Ammon's horn (tissue), 1 donor: ENCODE data around the gene PTCHD1.
A peak's percentile ranks its signal among the peaks of the same experiment; 100 is the strongest.

Source experiments
- DNase-seq: peaks from one replicate; pipeline ENCODE4 v3.0.0-alpha.2; 2016; ENCODE audit warnings: low spot score

The PTCHD1 gene

GRCh38 chrX:23334848-23335599 is at the start of gene PTCHD1:
Gene PTCHD1, plus strand, starts transcription at chrX:23334849. Its CDS starts 27 bp downstream, at chrX:23334876.
- DNase-seq, result no peak

- DNase-seq, result peak; percentile 3
Measured at GRCh38 chrX:23286731-23287130, 47.9 kb upstream of the PTCHD1 start.

DNA sequence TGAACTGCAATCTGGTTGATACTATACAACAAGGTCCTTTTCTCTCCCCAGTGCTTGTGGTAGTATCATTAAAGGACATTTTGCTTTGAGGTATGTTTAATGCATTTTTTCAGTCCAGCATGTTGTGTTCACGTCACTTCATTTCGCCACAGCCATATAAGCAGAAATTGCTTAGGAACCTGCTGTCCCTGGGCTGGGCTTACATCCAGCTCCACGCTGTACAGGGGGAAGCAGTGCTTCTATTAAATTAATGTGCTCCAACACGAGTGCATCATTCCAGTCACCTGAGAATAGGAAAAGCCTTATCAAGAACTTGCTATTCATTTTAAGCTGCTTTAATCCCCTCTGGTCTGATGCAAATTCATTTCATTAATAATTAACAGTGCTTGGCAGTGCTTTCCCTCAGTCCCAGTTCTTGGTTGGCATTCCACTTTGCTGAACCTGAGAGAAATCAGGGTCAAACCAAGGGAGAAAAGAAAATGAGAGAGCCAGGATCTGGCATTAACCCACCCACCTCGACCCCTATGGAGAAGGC is 47.4 kb upstream of the PTCHD1 start:
- no peak for DNase-seq

GRCh38 chrX:23292354-23292987 is 42.2 kb upstream of the PTCHD1 start:
- peak; percentile 4 for DNase-seq

DNA sequence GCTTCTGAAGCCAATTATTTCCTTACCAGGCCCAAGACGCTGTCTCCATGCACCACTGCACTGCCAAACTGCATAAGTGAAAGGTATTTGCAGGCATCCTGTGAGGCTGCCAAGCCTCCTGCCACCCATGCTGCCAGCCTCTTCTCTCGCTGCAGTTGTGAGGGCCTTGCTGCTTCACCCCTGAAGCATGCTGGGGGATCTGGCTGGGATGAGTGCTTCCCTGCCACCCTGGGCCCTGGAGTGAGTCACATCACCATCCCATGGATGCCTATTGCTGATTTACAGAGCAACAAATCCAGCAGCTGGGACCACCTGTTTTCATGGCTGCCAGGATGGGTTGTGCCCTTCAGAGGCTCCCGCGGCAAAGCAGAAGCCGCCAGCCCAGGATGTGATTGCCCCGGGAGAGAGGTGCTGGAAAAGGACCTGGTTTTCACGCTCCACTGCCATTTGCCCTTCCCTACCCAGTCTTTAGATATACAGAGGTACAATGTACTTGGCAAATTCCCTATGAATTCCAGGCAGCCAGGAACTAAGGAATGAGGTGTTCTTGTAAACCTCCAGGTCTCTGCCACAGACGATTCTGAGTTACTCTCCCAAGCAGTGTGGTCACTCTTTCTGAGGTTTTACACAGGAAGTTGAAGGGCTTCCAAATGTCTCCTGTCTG is 41.5 kb upstream of the PTCHD1 start:
- DNase-seq, result peak; percentile 19

- no peak for DNase-seq
Measured at GRCh38 chrX:23304881-23305280, 29.8 kb upstream of the PTCHD1 start.

GRCh38 chrX:23311731-23312130 is 22.9 kb upstream of the PTCHD1 start:
- no peak for DNase-seq

DNA sequence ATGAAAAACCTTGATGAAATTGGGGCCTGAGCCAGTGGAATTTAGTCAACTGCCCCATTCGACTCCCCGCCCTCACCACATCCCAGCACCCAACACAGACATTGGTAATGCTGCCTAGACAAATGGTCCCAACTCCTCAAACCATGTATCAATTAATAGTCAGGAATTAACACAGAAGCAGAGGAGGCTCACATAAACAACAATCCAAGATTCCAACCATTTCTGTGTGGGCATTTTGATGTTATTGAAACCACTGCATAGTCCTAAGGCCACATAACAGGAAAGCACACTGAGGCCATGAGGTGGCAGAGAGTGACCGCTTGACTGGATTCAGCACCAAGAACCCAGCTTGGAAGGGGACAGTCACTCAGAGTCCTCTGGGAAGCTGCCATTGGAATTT is 22.5 kb upstream of the PTCHD1 start:
- no peak for DNase-seq

DNA sequence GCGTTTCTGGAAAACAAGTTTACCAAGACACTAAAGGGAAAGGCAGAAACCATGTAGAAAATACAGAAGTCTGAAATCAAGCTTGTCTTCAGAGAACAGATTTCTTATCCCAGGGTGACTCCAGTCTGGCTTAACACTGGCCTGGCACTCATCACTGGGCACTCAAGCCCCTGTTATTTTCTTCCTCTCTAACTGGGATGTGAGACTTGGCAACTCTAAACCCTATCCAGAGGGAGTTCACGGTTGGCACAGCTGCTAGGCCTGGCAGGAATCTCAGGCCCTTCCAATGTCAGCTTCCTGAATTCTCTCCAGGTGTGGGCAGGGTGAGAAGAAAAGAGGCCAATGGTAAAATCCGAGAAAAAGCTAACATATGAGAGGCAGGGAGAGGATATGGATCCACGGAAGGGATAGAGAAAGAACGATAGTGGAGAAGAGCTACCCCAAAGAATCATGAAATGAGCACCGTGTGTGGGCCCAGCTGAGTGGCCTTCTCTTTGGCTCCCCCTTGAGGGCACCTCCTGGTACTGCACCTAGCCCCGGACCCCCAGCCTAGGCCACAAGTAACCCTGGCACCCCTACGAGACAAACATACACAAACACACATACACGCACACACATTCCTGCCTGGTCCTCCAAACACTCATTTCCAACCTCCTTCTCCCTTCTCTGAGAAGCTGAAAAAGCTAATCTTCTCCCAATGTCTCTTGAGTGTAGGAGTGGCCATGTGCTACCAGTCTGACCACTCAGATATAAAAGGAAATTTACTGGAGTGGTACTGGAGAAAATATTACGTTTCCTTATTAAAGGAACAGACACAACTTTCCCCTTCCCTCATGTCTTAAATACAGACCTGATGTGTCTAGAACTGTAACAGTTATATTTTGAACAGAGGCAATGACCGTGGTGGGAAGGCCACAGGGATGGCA is 16.6 kb upstream of the PTCHD1 start:
- no peak for DNase-seq

DNA sequence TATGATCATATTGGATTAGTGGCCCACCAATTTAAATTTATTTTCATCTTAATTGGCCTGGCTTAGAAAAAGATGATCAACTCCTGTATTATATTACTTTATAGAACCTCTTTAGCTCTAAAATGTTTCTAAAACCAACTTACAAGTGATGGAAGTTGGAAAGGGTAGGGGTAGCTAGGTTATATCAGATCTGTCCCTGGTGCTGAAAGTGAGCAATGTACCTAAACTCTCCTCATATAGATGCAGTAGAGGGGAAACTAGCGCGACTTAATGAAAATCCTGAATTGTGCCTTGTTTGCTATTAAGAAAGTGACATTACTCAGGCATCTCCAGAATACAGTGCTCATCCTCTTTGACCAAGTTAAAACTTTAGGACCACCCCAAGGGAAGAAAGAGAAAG is 7.5 kb upstream of the PTCHD1 start:
- DNase-seq, result no peak

GRCh38 chrX:23331701-23332100 is 2.9 kb upstream of the PTCHD1 start:
- no peak for DNase-seq

DNA sequence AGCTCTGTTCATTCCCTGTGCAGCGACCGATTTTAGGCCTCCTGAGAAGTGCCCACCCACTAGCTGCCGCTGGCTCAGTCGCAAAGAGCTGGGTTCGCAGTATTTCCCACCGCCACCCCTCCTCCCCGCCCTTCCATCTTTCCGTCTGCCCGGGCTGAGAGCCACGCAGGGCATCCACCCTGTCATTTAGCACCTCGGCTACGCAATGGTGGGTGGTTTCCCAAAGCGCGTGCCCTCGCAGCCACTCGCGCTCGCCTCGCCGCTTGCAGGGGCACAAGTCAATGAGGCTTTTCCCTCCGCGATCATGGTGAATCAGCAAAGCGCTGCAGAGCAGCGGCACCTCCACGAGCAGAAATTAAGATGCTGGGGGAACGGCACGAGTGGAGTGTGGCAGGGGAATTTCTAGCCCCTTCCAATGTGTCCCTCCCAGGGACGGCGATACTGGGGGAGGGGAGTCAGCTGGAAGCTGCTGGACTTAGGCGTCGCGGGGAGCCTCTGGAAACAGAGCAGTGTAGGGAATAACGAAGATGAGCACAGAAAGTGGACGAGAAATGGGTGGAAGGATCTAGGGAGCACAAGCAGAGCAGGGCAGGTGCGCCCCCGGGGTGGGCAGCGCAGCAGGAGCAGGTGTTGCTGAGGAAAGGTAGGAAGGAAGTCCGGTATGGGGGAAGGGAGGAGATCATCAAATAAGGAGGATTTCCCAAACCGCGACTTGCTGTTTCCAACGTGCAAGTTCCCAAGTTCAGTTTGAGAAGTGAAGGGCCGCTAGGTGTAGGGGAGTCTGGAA is 2.4 kb upstream of the PTCHD1 start:
- DNase-seq, result peak; percentile 16

GRCh38 chrX:23332888-23333821 is 1.5 kb upstream of the PTCHD1 start:
- no peak for DNase-seq

- no peak for DNase-seq
Measured at GRCh38 chrX:23333842-23334520, 668 bp upstream of the PTCHD1 start.

GRCh38 chrX:23334521-23334847 is 165 bp upstream of the PTCHD1 start:
- DNase-seq, result no peak

DNA sequence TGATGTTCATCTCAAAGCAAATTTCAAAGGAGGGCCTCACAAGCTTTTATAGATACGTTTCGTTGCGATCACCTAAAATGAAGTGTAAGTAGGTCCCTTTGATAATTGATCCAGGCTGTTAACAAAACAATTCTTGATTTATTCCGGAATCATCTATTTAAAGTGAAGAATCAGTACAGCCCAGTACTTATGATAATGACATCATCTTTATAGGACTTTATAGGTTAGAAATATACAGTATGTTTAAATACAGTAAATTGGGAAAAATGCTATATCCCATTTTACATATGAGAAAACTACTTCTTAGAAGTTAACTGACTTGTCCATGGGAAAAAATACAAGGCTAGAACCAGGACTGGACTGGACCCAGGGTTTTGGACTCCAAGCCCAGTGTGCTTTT is 3.7 kb downstream of the PTCHD1 start:
- DNase-seq, result no peak

- no peak for DNase-seq
Measured at GRCh38 chrX:23341452-23341851, 6.8 kb downstream of the PTCHD1 start.

DNA sequence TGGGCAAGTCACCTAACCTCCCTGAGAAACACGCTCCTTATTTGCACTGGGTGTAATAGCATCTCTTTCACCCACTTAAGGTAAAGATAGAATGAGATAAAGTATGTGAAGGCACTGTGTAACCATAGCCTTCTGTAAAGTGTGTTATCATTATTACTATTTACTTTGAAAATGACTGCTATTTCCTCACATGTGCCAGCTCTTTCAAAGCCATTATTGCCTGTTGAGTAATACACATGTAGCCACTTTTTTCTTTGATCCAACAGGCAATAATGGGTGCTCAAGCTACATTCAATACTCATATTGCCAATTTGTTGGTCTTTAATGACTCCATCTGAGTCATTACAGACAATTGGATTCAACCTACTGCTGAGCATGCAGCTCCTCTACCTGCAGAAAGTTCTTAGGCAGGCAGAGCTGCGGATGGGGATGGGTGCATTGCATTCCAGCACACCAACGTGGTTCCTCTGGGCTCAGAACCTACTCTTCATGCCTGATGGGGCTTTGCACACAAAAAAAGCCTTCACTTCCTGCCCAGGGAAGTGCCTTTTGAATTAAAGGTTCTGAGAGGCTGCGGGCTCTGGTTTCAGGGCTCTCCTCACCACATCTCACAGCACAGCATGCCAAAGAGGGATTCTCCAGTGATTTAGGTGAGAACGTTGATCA is 9.7 kb downstream of the PTCHD1 start:
- no peak for DNase-seq

DNA sequence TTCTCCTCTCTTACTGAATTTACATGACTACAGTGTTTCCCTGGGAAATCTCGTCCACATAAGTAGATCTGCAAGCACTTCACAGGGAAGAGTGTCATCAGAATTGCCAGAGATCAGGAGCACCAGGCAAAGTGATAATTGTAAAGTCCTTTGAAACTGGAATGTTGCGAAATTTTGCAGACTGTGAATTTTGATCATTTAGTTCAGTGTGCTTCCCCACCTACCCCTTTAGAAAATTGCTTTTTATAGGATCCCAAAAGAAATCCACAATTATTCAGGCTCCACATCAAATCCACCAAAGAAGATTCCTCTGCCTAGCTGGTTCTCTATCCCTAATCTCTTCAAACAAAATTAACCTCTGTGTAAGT is 10.2 kb downstream of the PTCHD1 start:
- no peak for DNase-seq
